Common myeloid progenitor, CD34-positive (primary cell): Measurements from ENCODE around the gene CRBN.
A peak's percentile ranks its signal among the peaks of the same experiment; 100 is the strongest.

Experiments used
- CTCF ChIA-PET: fragments of 350-600 bp; sonication (Branson Sonifier 250); formaldehyde crosslinking; loops from one replicate; lab custom pipeline; 2021; ENCODE audit warnings: antibody characterized with exemption; lab: Charles Lee
- POLR2A ChIA-PET: fragments of 350-600 bp; sonication (Branson Sonifier 250); formaldehyde crosslinking; loops from one replicate; lab custom pipeline; 2021; ENCODE audit warnings: antibody characterized with exemption; lab: Charles Lee
- DNase-seq, 3 donors: peaks; one replicate each; pipeline versions ENCODE4 v3.0.0 to v3.0.0-alpha.2; 2013
- H3K27ac ChIP-seq, 2 experiments: 1 replicate in 1 of 2; 2 replicates in 1 of 2; pipeline ENCODE4 v1.7.0; 2013; ENCODE audit warnings: inconsistent platforms in 2 of 2, low read length in 2 of 2, mild to moderate bottlenecking in 2 of 2, low read depth in 1 of 2, moderate library complexity in 1 of 2; ENCODE audit not compliant: severe bottlenecking in 2 of 2, insufficient read depth in 1 of 2, poor library complexity in 1 of 2
- H3K27me3 ChIP-seq, 5 experiments: replicated peaks in 2 of 5; 1 replicate in 3 of 5; 2 replicates in 2 of 5; pipeline versions ENCODE4 v1.6.1 to v1.7.0; 2013; ENCODE audit warnings: low read length in 4 of 5, mild to moderate bottlenecking in 2 of 5, moderate library complexity in 2 of 5, inconsistent platforms in 1 of 5; ENCODE audit not compliant: insufficient read depth in 5 of 5, control insufficient read depth in 4 of 5
- H3K36me3 ChIP-seq, 4 experiments: 1 replicate in 2 of 4; 2 replicates in 2 of 4; pipeline versions ENCODE4 v1.6.1 to v1.7.0; 2013; ENCODE audit warnings: low read length in 3 of 4, control low read depth in 1 of 4, mild to moderate bottlenecking in 1 of 4; ENCODE audit not compliant: control insufficient read depth in 4 of 4, insufficient read depth in 4 of 4
- H3K4me1 ChIP-seq, 4 experiments: 1 replicate in 3 of 4; 2 replicates in 1 of 4; pipeline versions ENCODE4 v1.6.1 to v1.7.1; 2013; ENCODE audit warnings: low read length in 3 of 4, mild to moderate bottlenecking in 3 of 4, control low read depth in 1 of 4, inconsistent platforms in 1 of 4, moderate library complexity in 1 of 4; ENCODE audit not compliant: control insufficient read depth in 4 of 4, insufficient read depth in 4 of 4; ENCODE audit errors: control extremely low read depth in 1 of 4
- H3K4me3 ChIP-seq, 7 experiments: 1 replicate in 4 of 7; 2 replicates in 3 of 7; pipeline versions ENCODE4 v1.5.1 to v1.7.0; 2013; ENCODE audit warnings: mild to moderate bottlenecking in 7 of 7, low read length in 6 of 7, moderate library complexity in 6 of 7, inconsistent platforms in 2 of 7, low read depth in 2 of 7, control low read depth in 1 of 7; ENCODE audit not compliant: insufficient read depth in 4 of 7, control insufficient read depth in 1 of 7; ENCODE audit errors: extremely low read depth in 1 of 7
- H3K9me3 ChIP-seq, 5 experiments: 1 replicate in 4 of 5; 2 replicates in 1 of 5; pipeline versions ENCODE4 v1.6.1 to v1.7.1; 2013; ENCODE audit warnings: low read length in 4 of 5, mild to moderate bottlenecking in 2 of 5, inconsistent platforms in 1 of 5, low read depth in 1 of 5, moderate library complexity in 1 of 5; ENCODE audit not compliant: control insufficient read depth in 4 of 5, insufficient read depth in 2 of 5; ENCODE audit errors: control extremely low read depth in 1 of 5
- WGBS: methylation state at CpG from one replicate; pipeline ENCODE4 v1.1.5; 2013; ENCODE audit not compliant: insufficient coverage; 5-methylcytosine and 5-hydroxymethylcytosine counted together

CRBN gene

GRCh38 chr3:3160826-3161225 is 18.7 kb downstream of the CRBN start:
- Histone ChIP-seq H3K27me3 (no peaks in the 10 kb centered on the region), H3K36me3 (peaks cover 39 to 90% (median 68%) of the 10 kb centered on the region in 4 experiments), H3K4me1 (peaks cover 0 to 2% (median 1%) of the 10 kb centered on the region in 4 experiments), H3K4me3 (no peak overlapping the region), H3K27ac (peak overlapping the region in 1 of 2 experiments; percentile 16), H3K9me3 (peaks cover 2 to 20% (median 4%) of the 10 kb centered on the region in 5 experiments)
- WGBS: 100% methylated on average over 1 of the region's 2 CpGs
- CTCF ChIA-PET: interaction anchor here (0.9 to 4.3 kb wide), 4 partner anchors 11 to 28 kb away, joined by 3 to 33 read pairs (median 3); no protein-coding TSS in a partner anchor
- DNase-seq: no peak
- POLR2A ChIA-PET: no interaction called here

GRCh38 chr3:3157484-3157883 is 22.0 kb downstream of the CRBN start:
- POLR2A ChIA-PET: no interaction called here
- H3K27me3 ChIP-seq: no peaks in the 10 kb centered on the region
- H3K36me3 ChIP-seq: peaks cover 21 to 89% (median 51%) of the 10 kb centered on the region in 4 experiments
- no peak overlapping the region for H3K27ac ChIP-seq
- no peaks in the 10 kb centered on the region for H3K9me3 ChIP-seq
- 100% methylated on average over 7 of the region's 8 CpGs for WGBS
- H3K4me3 ChIP-seq: no peak overlapping the region
- no peak for DNase-seq
- H3K4me1 ChIP-seq: peaks cover 0 to 2% (median 1%) of the 10 kb centered on the region in 4 experiments
- CTCF ChIA-PET: interaction anchor here (1.1 to 4.3 kb wide), 2 partner anchors 11 to 15 kb away, joined by 3 to 33 read pairs; no protein-coding TSS in a partner anchor

DNA sequence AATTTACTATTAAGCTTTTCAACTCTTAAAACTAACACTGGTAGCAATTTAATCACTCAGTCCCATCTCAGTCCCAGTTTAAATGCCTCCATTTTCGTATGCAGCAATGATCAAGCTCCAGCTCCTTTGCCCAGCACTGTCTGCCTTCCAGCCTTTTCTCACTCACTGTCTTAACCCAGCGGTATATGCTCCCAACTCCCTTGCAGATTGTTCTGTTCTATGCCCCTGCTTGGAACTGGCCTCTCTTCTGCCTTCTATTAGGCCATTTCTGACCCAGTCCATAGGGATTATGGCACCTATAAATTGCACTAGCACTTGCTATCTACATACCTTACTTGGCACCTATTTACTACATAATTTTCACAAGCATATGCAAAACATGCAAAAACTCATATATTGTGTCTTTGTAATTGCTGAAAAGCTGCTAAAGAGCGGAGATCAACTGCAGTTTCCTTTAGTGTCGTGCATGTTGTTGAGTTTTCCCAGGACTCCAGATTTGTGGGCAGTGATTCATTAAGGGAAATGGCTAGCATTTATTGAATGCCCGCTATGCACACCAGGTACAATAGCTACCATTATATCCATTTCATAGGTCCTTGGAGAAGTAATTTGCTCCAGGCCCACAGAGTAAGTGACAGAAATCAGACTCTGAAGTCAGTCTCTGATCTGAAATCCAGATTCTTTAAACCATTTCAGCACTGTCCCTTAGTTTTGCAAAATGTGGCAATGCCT is 24.4 kb downstream of the CRBN start:
- CTCF ChIA-PET: interaction anchor here (1.5 to 1.6 kb wide), 2 partner anchors 17 to 21 kb away, joined by 4 to 10 read pairs; no protein-coding TSS in a partner anchor
- Histone ChIP-seq H3K27me3 (no peaks in the 10 kb centered on the region), H3K36me3 (peaks cover 10 to 89% (median 53%) of the 10 kb centered on the region in 4 experiments), H3K27ac (no peak overlapping the region), H3K4me3 (no peak overlapping the region), H3K4me1 (peaks cover 0 to 2% (median 1%) of the 10 kb centered on the region in 4 experiments), H3K9me3 (no peaks in the 10 kb centered on the region)
- POLR2A ChIA-PET: interaction anchor here (0.6 kb wide), 1 partner anchor 106 kb away, joined by 3 read pairs; no protein-coding TSS in a partner anchor
- WGBS: 97% methylated on average over 2 of the region's 5 CpGs
- no peak for DNase-seq

- Histone ChIP-seq H3K36me3 (peaks cover 18 to 91% (median 63%) of the 10 kb centered on the region in 4 experiments), H3K4me3 (no peak overlapping the region), H3K27me3 (no peaks in the 10 kb centered on the region), H3K27ac (no peak overlapping the region), H3K4me1 (peaks cover 0 to 2% (median 0%) of the 10 kb centered on the region in 4 experiments), H3K9me3 (no peaks in the 10 kb centered on the region)
- ChIA-PET POLR2A (interaction anchor here (0.6 kb wide), 1 partner anchor 1280 kb away, joined by 3 read pairs; no protein-coding TSS in a partner anchor), CTCF (interaction anchor here (0.9 to 3.1 kb wide), 5 partner anchors 11 to 49 kb away, joined by 3 to 13 read pairs (median 4); no protein-coding TSS in a partner anchor)
- WGBS: no CpG with 5 or more reads among the region's 1 CpG
- no peak for DNase-seq
Measured at GRCh38 chr3:3151513-3151912, 28.0 kb downstream of the CRBN start.

DNA sequence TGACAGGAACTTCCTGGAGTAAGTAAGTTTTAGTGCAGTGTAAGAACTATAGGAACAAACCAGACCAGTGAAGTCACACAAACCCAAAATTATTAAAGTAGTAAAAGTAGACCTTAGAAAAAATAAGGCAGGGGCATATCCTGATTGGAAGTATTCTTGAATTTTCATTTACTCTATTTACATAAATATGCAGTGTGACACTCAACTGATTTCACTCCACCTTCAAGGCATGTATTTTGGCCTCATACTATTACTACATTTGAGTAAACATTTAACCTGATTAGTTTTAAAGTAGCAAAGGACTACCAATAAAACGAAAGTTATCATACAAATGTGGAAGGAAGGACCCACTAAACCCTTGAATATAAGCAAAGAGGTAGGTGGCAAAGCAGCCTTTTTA is 29.9 kb downstream of the CRBN start:
- no peak for DNase-seq
- Histone ChIP-seq H3K27me3 (no peaks in the 10 kb centered on the region), H3K9me3 (no peaks in the 10 kb centered on the region), H3K4me1 (no peaks in the 10 kb centered on the region), H3K36me3 (peaks cover 26 to 93% (median 64%) of the 10 kb centered on the region in 4 experiments), H3K4me3 (no peak overlapping the region), H3K27ac (no peak overlapping the region)
- WGBS: no CpG with 5 or more reads among the region's 1 CpG
- POLR2A ChIA-PET: interaction anchor here (0.6 to 0.7 kb wide), 2 partner anchors 16 to 197 kb away, joined by 4 to 5 read pairs; no protein-coding TSS in a partner anchor
- CTCF ChIA-PET: interaction anchor here (1.2 kb wide), 1 partner anchor 8 kb away, joined by 5 read pairs; no protein-coding TSS in a partner anchor

DNA sequence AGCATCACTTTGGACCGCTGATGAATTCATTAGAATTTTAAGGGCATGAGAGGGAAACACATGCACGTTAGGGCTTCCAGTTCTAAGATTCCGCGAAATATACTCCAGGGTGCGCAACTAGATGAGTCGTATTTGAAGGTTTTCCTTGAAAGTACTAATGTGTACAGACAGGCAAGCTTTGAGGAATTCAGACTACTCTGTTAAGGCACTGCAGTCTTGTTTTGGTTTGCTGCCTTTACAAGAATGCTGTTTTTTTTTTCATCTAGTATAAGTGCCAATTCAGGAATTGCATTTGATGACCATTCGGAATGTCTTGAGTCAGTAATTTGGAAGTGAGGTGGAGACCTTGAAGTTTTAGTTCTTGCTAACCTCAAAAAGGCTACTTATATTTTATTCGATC is 33.7 kb downstream of the CRBN start:
- CTCF ChIA-PET: interaction anchor here (1.3 to 1.9 kb wide), 4 partner anchors 11 to 18 kb away, joined by 3 to 5 read pairs (median 4); no protein-coding TSS in a partner anchor
- DNase-seq: no peak
- Histone ChIP-seq H3K4me1 (no peaks in the 10 kb centered on the region), H3K27me3 (no peaks in the 10 kb centered on the region), H3K36me3 (peaks cover 21 to 89% (median 61%) of the 10 kb centered on the region in 4 experiments), H3K4me3 (no peak overlapping the region), H3K9me3 (no peaks in the 10 kb centered on the region), H3K27ac (no peak overlapping the region)
- WGBS: 91% methylated on average over 6 of the region's 8 CpGs
- POLR2A ChIA-PET: no interaction called here
